ENCODE data around the gene SHROOM2.

SHROOM2 gene

DNA sequence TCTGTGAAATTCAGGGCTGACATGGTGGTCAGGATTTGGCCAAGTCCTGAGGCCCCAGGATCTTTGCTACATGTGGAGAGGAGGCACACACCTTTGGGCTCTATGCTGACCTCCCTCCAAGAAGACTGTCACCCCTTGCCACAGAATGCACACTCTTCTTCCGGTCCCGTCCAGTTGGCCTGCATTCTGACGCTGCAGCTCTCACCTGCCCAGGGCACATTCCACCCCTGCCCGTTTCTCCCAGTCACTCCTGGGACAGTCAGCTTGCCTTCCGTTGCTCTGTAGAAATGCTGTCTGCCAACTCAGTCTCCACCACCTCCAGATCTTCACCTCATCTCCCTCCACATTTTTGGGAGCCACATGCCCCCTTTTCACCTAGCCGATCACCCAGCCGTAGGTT, 76.7 kb downstream of the SHROOM2 start:
- no peak for DNase-seq (ENCODE audit: low spot score)

- no peak for DNase-seq (ENCODE audit: low spot score)
Observed at GRCh38 chrX:9864011-9864410, 77.8 kb downstream of the SHROOM2 start.

DNA sequence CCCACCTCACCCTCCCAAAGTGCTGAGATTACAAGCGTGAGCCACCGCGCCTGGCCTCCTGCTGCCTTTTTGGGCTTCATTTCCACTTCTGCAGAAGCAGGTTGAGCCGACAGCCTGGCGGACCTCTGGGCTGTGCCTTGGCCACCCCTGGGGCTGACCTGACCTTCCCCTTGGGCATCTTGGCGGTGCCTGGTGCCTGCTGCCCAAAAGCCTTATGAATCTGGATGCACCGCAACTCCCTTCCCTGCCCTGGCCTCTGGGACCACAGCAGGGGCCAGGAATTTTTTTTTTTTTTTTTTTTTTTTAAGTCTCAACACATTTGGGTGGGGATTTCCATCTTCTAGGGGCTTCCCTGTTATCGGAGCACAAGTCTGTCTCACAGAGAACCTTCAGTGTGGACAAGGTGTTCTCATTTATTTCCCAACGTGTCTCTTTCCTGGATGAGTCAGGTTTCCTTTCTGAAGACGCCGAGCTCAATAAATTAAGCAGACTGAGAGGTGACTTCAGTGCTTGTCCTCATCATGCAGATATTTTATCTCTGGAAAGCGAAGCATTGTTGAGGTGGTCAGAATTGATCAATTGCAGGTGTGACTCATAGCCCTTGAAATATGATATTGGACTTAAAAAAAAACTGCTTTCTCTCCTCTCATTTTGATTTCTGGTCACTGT, 79.7 kb downstream of the SHROOM2 start:
- DNase-seq (ENCODE audit: low spot score): no peak

- no peak for DNase-seq (ENCODE audit: low spot score)
Observed at GRCh38 chrX:9866633-9867032, 80.4 kb downstream of the SHROOM2 start.

- no peak for DNase-seq (ENCODE audit: low spot score)
Observed at GRCh38 chrX:9867226-9867625, 81.0 kb downstream of the SHROOM2 start.

- DNase-seq (ENCODE audit: low spot score): no peak
Observed at GRCh38 chrX:9867753-9868152, 81.5 kb downstream of the SHROOM2 start.

DNA sequence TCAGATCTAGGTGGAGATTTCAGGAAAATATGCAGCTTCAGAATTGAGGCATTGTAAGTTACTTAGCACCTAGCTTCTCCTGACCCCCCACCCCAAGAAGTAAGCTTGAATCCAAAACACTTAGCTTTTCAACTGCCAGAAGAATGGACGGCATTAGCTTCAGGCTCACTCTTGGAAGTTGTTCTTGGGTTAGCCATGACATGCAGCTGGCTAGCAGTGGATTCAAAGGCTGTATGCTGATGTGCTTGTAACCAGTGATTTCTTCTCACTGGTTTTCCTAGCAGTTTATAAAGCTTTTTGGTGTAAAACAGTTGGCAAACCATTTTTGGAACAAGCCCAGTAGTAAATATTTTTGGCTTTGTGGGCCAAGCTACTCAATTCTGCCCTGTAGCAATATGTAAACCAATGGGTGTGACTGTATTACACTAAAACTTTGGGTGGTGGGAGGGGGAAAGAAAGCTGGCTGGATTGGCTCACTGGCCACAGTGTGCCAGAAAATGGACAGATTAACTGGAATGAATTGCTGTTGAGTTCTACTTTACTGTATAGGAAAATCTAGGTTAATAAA, 85.6 kb downstream of the SHROOM2 start:
- no peak for DNase-seq (ENCODE audit: low spot score)

DNA sequence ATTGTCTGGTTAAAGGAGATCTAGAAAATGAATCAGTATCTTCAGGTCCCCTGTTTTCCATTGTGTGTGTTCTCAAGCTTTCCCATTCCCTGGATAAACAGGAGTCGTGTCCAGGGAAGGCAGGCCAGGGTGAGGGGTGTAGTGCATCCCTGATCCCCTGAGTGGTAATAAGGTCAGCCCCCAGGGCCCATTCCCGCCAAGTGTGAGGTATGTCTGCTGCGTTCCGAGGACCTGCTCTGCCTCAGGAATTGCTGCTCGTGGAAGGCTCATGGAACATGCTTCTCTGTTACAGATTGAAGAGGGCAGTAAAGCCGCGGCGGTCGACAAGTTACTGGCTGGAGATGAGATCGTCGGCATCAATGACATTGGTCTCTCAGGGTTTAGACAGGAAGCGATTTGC, 87.1 kb downstream of the SHROOM2 start:
- DNase-seq (ENCODE audit: low spot score): no peak

GRCh38 chrX:9873952-9874351, 87.7 kb downstream of the SHROOM2 start:
- peak; percentile 1 for DNase-seq (ENCODE audit: low spot score)

GRCh38 chrX:9874483-9874882, 88.3 kb downstream of the SHROOM2 start:
- DNase-seq (ENCODE audit: low spot score): no peak

- no peak for DNase-seq (ENCODE audit: low spot score)
Observed at GRCh38 chrX:9875801-9876200, 89.6 kb downstream of the SHROOM2 start.

DNA sequence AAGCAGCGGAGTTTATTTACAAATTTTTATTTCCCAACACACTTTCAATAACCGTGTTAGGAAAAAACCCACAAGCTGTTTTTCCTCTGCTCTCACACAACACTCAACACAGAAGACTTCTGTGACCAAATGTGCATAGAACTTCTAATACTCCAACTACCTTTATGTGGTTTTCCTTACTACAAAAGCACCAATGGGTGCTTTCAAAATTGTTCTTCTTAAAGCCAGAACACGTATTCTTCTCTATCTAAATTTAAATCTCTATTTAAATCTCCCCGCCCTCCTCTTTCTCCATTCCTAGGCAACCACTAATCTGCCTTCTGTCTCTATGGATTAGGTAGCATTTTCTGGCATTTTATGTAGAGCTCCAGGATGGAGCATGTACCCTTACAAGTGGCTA, 90.0 kb downstream of the SHROOM2 start:
- no peak for DNase-seq (ENCODE audit: low spot score)

GRCh38 chrX:9878146-9878820, 92.1 kb downstream of the SHROOM2 start:
- DNase-seq (ENCODE audit: low spot score): no peak

DNA sequence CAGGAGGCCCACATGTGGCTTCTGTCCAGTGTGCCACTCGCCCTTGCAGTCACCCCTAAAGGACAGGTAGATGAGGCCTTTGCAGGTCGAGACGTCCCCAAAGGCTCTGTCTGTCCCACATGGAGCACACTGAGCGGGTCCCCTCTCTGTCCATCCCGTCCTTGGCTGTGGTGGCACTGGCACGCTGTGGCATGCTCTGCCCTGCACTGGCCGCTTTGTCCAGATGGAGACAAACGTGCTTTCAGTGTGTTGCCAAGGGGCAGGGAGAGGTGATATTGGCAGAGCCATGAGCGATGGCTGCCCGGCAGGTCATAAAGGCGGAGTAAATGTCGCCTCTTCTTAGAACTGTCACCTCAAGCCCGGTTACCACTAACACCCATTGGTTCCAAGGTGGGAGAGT, 94.0 kb downstream of the SHROOM2 start:
- DNase-seq (ENCODE audit: low spot score): no peak

GRCh38 chrX:9880870-9881269, 94.6 kb downstream of the SHROOM2 start:
- no peak for DNase-seq (ENCODE audit: low spot score)

GRCh38 chrX:9882669-9883446, 96.6 kb downstream of the SHROOM2 start:
- no peak for DNase-seq (ENCODE audit: low spot score)

GRCh38 chrX:9884031-9884779, 98.0 kb downstream of the SHROOM2 start:
- DNase-seq (ENCODE audit: low spot score): no peak

GRCh38 chrX:9885150-9885549, 98.9 kb downstream of the SHROOM2 start:
- DNase-seq (ENCODE audit: low spot score): peak; percentile 9

- no peak for DNase-seq (ENCODE audit: low spot score)
Observed at GRCh38 chrX:9887659-9888297, 101.5 kb downstream of the SHROOM2 start.

DNA sequence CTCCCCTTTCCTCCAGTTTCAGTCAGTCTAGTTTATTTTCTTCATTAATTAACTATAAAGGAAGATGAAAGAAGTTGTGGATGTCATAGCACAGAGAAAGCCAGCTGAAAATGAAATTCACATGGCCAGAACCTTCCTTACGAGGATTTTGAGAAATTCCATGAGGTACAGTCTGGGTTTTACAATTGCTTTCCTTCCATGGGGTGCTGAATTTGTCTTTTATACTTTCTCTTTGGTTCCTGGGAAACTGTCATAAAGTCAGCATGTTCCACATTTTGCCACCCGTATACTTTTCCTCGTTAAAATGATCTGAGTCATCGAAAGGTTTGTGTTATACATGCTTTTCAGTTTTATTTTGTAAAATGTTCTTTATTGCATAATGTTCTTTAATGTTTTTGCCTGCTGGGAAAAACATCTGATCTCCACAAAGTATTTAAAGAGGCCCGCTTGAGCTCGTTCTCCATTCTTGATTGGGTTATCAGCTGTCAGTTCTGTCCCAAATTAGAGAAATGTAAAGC, 102.8 kb downstream of the SHROOM2 start:
- DNase-seq (ENCODE audit: low spot score): no peak

- no peak for DNase-seq (ENCODE audit: low spot score)
Observed at GRCh38 chrX:9890681-9891091, 104.5 kb downstream of the SHROOM2 start.

All from LoVo (cell line).